ENCODE data around the gene HIPK2.

Gene HIPK2

DNA sequence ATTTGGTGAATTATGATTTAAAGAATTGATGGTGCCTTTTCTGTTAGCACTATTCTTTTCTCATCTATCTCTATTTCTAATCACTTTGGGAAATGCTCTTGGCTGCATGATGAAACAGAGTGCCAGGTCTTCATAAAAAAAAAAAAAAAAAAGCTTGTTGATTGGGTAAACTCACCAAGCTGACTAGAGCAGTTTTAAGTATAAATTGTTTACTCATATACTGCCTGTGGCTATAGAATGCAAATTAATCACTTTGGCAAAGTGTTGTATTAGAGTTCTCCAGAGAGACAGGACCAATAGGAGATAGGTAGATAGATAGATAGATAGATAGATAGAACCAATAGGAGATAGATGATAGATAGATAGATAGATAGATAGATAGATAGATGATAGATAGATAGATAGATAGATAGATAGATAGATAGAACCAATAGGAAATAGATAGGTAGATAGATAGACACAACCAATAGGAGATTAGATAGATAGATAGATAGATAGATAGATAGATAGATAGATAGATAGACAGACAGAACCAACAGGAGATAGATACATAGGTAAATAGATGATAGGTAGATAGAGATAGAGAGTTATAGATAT, 31.1 kb upstream of the HIPK2 start:
- no peak overlapping the region for H3K4me3 ChIP-seq (ENCODE audit: low read depth, low read length)
- H3K27me3 ChIP-seq (replicated peaks): no peaks in the 10 kb centered on the region
- H3K27ac ChIP-seq: no peak overlapping the region
- in situ Hi-C loops (cut with HindIII; ENCODE audit: low pct_ligation_motif_present, low sequenced_read_pairs): no loop called here
- no peak for DNase-seq
- TF ChIP-seq, protein P1, sequence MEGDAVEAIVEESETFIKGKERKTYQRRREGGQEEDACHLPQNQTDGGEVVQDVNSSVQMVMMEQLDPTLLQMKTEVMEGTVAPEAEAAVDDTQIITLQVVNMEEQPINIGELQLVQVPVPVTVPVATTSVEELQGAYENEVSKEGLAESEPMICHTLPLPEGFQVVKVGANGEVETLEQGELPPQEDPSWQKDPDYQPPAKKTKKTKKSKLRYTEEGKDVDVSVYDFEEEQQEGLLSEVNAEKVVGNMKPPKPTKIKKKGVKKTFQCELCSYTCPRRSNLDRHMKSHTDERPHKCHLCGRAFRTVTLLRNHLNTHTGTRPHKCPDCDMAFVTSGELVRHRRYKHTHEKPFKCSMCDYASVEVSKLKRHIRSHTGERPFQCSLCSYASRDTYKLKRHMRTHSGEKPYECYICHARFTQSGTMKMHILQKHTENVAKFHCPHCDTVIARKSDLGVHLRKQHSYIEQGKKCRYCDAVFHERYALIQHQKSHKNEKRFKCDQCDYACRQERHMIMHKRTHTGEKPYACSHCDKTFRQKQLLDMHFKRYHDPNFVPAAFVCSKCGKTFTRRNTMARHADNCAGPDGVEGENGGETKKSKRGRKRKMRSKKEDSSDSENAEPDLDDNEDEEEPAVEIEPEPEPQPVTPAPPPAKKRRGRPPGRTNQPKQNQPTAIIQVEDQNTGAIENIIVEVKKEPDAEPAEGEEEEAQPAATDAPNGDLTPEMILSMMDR (IDR thresholded peaks at IDR 0.05; ENCODE audit: low read depth, low read length, missing control alignments): no peak
- H3K36me3 ChIP-seq (replicated peaks): no peaks in the 10 kb centered on the region

GRCh38 chr7:139808427-139808826, 30.6 kb upstream of the HIPK2 start:
- H3K4me3 ChIP-seq (ENCODE audit: low read depth, low read length): no peak overlapping the region
- no peak for DNase-seq
- in situ Hi-C loops (cut with HindIII; ENCODE audit: low pct_ligation_motif_present, low sequenced_read_pairs): no loop called here
- no peaks in the 10 kb centered on the region for H3K27me3 ChIP-seq (replicated peaks)
- no peaks in the 10 kb centered on the region for H3K36me3 ChIP-seq (replicated peaks)
- H3K27ac ChIP-seq: no peak overlapping the region
- TF ChIP-seq, protein P1 (IDR thresholded peaks at IDR 0.05; ENCODE audit: low read depth, low read length, missing control alignments): no peak

GRCh38 chr7:139807009-139807408, 29.2 kb upstream of the HIPK2 start:
- Histone ChIP-seq H3K27ac (no peak overlapping the region), H3K4me3 (ENCODE audit: low read depth, low read length) (no peak overlapping the region), H3K27me3 (replicated peaks) (no peaks in the 10 kb centered on the region), H3K36me3 (replicated peaks) (no peaks in the 10 kb centered on the region)
- in situ Hi-C loops (cut with HindIII; ENCODE audit: low pct_ligation_motif_present, low sequenced_read_pairs): no loop called here
- no peak for DNase-seq
- TF ChIP-seq, protein P1 (IDR thresholded peaks at IDR 0.05; ENCODE audit: low read depth, low read length, missing control alignments): no peak

DNA sequence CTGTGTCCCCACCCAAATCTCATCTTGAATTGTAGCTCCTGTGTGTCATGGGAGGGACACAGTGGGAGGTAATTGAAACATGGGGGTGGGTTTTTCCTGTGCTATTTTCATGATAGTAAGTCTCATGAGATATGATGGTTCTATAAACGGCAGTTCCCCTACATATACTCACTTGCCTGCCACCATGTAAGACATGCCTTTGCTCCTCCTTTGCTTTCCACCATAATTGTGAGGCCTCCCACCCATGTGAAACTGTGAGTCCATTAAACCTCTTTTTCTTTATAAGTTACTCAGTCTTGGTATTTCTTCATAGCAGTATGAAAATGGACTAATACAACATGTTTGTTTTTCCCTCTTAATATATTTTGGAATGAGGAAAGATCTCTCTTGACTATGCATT, 26.8 kb upstream of the HIPK2 start:
- Histone ChIP-seq H3K4me3 (ENCODE audit: low read depth, low read length) (no peak overlapping the region), H3K36me3 (replicated peaks) (no peaks in the 10 kb centered on the region), H3K27me3 (replicated peaks) (no peaks in the 10 kb centered on the region), H3K27ac (no peak overlapping the region)
- in situ Hi-C loops (cut with HindIII; ENCODE audit: low pct_ligation_motif_present, low sequenced_read_pairs): no loop called here
- DNase-seq: no peak
- TF ChIP-seq, protein P1 (IDR thresholded peaks at IDR 0.05; ENCODE audit: low read depth, low read length, missing control alignments): no peak

GRCh38 chr7:139799586-139799985, 21.8 kb upstream of the HIPK2 start:
- H3K4me3 ChIP-seq (ENCODE audit: low read depth, low read length): no peak overlapping the region

More at GRCh38 chr7:139799586-139799985, 21.8 kb upstream of the HIPK2 start:
- in situ Hi-C loops (cut with HindIII; ENCODE audit: low pct_ligation_motif_present, low sequenced_read_pairs): no loop called here
- Histone ChIP-seq H3K27ac (no peak overlapping the region), H3K36me3 (replicated peaks) (no peaks in the 10 kb centered on the region), H3K27me3 (replicated peaks) (no peaks in the 10 kb centered on the region)
- TF ChIP-seq, protein P1 (IDR thresholded peaks at IDR 0.05; ENCODE audit: low read depth, low read length, missing control alignments): no peak
- no peak for DNase-seq
